ENCODE measurements around the gene MIEF1. TPM values are rescaled to one million over a fixed set of nuclear protein-coding genes. Genes with fewer than 3 reads are reported as not detected.

Gene MIEF1
- total and polyA plus RNA-seq, 2 of the 8 experiments (the other 6 are each of a cell fraction or from before 2014, with no cell fraction given), result 16.8 to 32.7 TPM

- DNase-seq (ENCODE audit: low read depth in 1 of 2, low spot score in 2 of 2) (no peak), FAIRE-seq (no peak)
- Histone ChIP-seq H4K8ac (ENCODE audit: extremely low read depth, insufficient read depth, low read length) (no peak overlapping the region), H3K79me2 (ENCODE audit: control insufficient read depth in 1 of 2, insufficient read depth in 2 of 2, low read length in 2 of 2) (no peaks in the 10 kb centered on the region), H3K4me2 (ENCODE audit: insufficient read depth in 1 of 2, low read depth in 2 of 2, low read length in 2 of 2) (no peak overlapping the region), H4K5ac (ENCODE audit: insufficient read length, low read depth, low read length) (no peak overlapping the region), H3K4ac (replicated peaks; ENCODE audit: insufficient read length, low read depth, low read length) (no peak overlapping the region), H3K4me1 (replicated peaks in 1 of 4; ENCODE audit: control insufficient read depth in 3 of 4, insufficient read depth in 4 of 4, low read length in 3 of 4) (peaks cover 6 to 19% (median 13%) of the 10 kb centered on the region in 4 experiments), H2BK15ac (ENCODE audit: low read length) (no peak overlapping the region), H2BK12ac (ENCODE audit: low read depth, low read length) (no peak overlapping the region), H3K9me3 (ENCODE audit: insufficient read depth in 2 of 2, low read depth in 1 of 2, low read length in 1 of 2) (no peaks in the 10 kb centered on the region), H2BK120ac (replicated peaks; ENCODE audit: low read depth, low read length) (no peak overlapping the region), H3K9ac (replicated peaks in 1 of 4; ENCODE audit: extremely low read depth in 1 of 4, low read depth in 3 of 4, low read length in 3 of 4) (no peak overlapping the region), H3K4me3 (ENCODE audit: extremely low read depth in 1 of 4, insufficient read depth in 2 of 4, low read depth in 3 of 4, low read length in 4 of 4) (no peak overlapping the region), H3K56ac (replicated peaks; ENCODE audit: insufficient read length, low read depth, low read length) (no peak overlapping the region), H3K18ac (ENCODE audit: extremely low read depth, low read length) (no peak overlapping the region), H3K79me1 (ENCODE audit: low read depth, low read length) (peaks cover 3% of the 10 kb centered on the region), H3K23ac (ENCODE audit: insufficient read length) (no peak overlapping the region), H3K14ac (ENCODE audit: insufficient read length) (no peak overlapping the region), H2BK20ac (ENCODE audit: low read length) (no peak overlapping the region), H3K27ac (ENCODE audit: low read depth, low read length) (no peak overlapping the region), H4K20me1 (replicated peaks in 1 of 2; ENCODE audit: control insufficient read depth in 1 of 2, insufficient read depth in 2 of 2, low read length in 2 of 2) (peaks cover 9 to 17% of the 10 kb centered on the region in 2 experiments), H3K36me3 (ENCODE audit: control insufficient read depth in 2 of 4, insufficient read depth in 4 of 4, low read length in 3 of 4) (no peaks in the 10 kb centered on the region), H2BK5ac (ENCODE audit: low read depth, low read length) (no peak overlapping the region), H2AK5ac (ENCODE audit: low read depth, low read length) (no peak overlapping the region), H3K27me3 (replicated peaks in 1 of 4; ENCODE audit: control insufficient read depth in 3 of 4, extremely low read depth in 1 of 4, insufficient read depth in 3 of 4, low read length in 3 of 4) (no peaks in the 10 kb centered on the region; a peak in 1 of 7 replicates), H2AFZ (ENCODE audit: low read length) (no peak overlapping the region), H4K91ac (replicated peaks; ENCODE audit: insufficient read length, low read length) (no peak overlapping the region), H3K23me2 (ENCODE audit: low read depth, low read length) (no peaks in the 10 kb centered on the region)
- WGBS, 2 experiments (ENCODE audit: extremely low coverage in 1 of 2, insufficient coverage in 1 of 2, insufficient read length in 1 of 2, insufficient replicate concordance in 2 of 2, low coverage in 1 of 2, low lambda C conversion rate in 2 of 2, missing lambda C conversion rate in 1 of 2), result 92% methylated on average over 9 of the region's 9 CpGs; no CpG with 5 or more reads in 1 of the 2 experiments
- ChIA-PET CTCF (ENCODE audit: partially characterized antibody) (interaction anchor here (0.8 to 11.1 kb wide), 8 partner anchors 12 to 160 kb away, joined by 4 to 120 read pairs (median 4); no protein-coding TSS in a partner anchor), POLR2A (ENCODE audit: partially characterized antibody) (interaction anchor here (0.6 to 3.3 kb wide), 5 partner anchors 14 to 161 kb away, joined by 3 to 18 read pairs (median 4); partner anchors contain the start of gene RPL3)
- no peak for TF ChIP-seq KDM1A (IDR thresholded peaks at IDR 0.05; ENCODE audit: borderline replicate concordance, low read length)
- no peak for TF ChIP-seq TAF7 (optimal IDR thresholded peaks at IDR 0.05; ENCODE audit: borderline replicate concordance, low read depth, low read length)
- no peak for TF ChIP-seq EZH2 (IDR thresholded peaks at IDR 0.05; ENCODE audit: low read depth, low read length, severe bottlenecking)
- no peak for TF ChIP-seq E2F6 (IDR thresholded peaks at IDR 0.05)
- no peak for TF ChIP-seq CTCF (IDR thresholded peaks at IDR 0.05; ENCODE audit: control extremely low read depth in 1 of 3, insufficient read depth in 1 of 3, low read depth in 1 of 3, low read length in 3 of 3)
- TF ChIP-seq SIX5 (IDR thresholded peaks at IDR 0.05; ENCODE audit: low read depth, low read length), result no peak
- TF ChIP-seq SAP30 (IDR thresholded peaks at IDR 0.05; ENCODE audit: insufficient read depth, insufficient replicate concordance, low read length), result no peak
- no peak for TF ChIP-seq RXRA (IDR thresholded peaks at IDR 0.05; ENCODE audit: insufficient read depth, low read depth, low read length)
- TF ChIP-seq SP1 (IDR thresholded peaks at IDR 0.05; ENCODE audit: low read depth, low read length), result no peak
- TF ChIP-seq FOSL1 (IDR thresholded peaks at IDR 0.05; ENCODE audit: insufficient read depth, low read depth, low read length), result no peak
Measured at GRCh38 chr22:39477542-39477941, 24.5 kb upstream of the MIEF1 start.
